Spleen (tissue), 11 donors: Measurements from ENCODE around the gene ATR. TPM values are rescaled to one million over a fixed set of nuclear protein-coding genes. Genes with fewer than 3 reads are reported as not detected.
"Not testable (repeated sequence)": the region's sequence is repeated elsewhere in the genome, so short reads cannot be mapped to it uniquely, and the experiment has no call there.

ENCODE experiments used
- DNase-seq: peaks from one replicate; pipeline ENCODE4 v3.0.0-alpha.2; 2020
- H3K27ac ChIP-seq, 8 donors: fragments of 200-600 bp; sonication (generic) in 7 of 8; 1 replicate in 4 of 8; 2 replicates in 4 of 8; pipeline versions ENCODE4 v1.5.0 to v1.8.0; 2016 to 2021; ENCODE audit warnings: inconsistent platforms in 4 of 8, mild to moderate bottlenecking in 4 of 8, moderate library complexity in 1 of 8
- H3K27me3 ChIP-seq, 7 donors: fragments of 200-600 bp; sonication (generic) in 6 of 7; replicated peaks in 1 of 7; 1 replicate in 4 of 7; 2 replicates in 3 of 7; pipeline versions ENCODE4 v1.5.0 to v1.8.0; 2016 to 2021; ENCODE audit warnings: inconsistent platforms in 3 of 7, mild to moderate bottlenecking in 1 of 7
- H3K36me3 ChIP-seq, 6 donors: fragments of 200-600 bp; sonication (generic) in 5 of 6; 1 replicate in 4 of 6; 2 replicates in 2 of 6; pipeline versions ENCODE4 v1.5.0 to v1.8.0; 2016 to 2021; ENCODE audit warnings: inconsistent platforms in 2 of 6
- H3K4me1 ChIP-seq, 6 donors: fragments of 200-600 bp; sonication (generic) in 5 of 6; 1 replicate in 3 of 6; 2 replicates in 3 of 6; pipeline versions ENCODE4 v1.5.0 to v1.8.0; 2016 to 2021; ENCODE audit warnings: inconsistent platforms in 3 of 6
- H3K4me3 ChIP-seq, 8 donors: fragments of 200-600 bp; sonication (generic) in 7 of 8; 1 replicate in 4 of 8; 2 replicates in 4 of 8; pipeline versions ENCODE4 v1.5.0 to v1.8.0; 2016 to 2021; ENCODE audit warnings: inconsistent platforms in 4 of 8, mild to moderate bottlenecking in 4 of 8, moderate library complexity in 2 of 8
- H3K9me3 ChIP-seq, 8 donors: fragments of 200-600 bp; sonication (generic) in 7 of 8; 1 replicate in 4 of 8; 2 replicates in 4 of 8; pipeline versions ENCODE4 v1.5.0 to v1.8.0; 2016 to 2021; ENCODE audit warnings: inconsistent platforms in 4 of 8
- POLR2A ChIP-seq, 3 donors: fragments of 450-650 bp; IDR thresholded peaks; one replicate each; pipeline ENCODE4 v1.5.1; 2017; ENCODE audit warnings: antibody characterized with exemption in 3 of 3, mild to moderate bottlenecking in 1 of 3
- POLR2AphosphoS5 ChIP-seq, 3 donors: sonication (generic); formaldehyde crosslinking; IDR thresholded peaks; one replicate each; pipeline ENCODE4 v1.5.1; 2017; ENCODE audit warnings: antibody characterized with exemption in 3 of 3
- whole genome bisulfite sequencing, 5 donors: extraction: QIAGEN DNeasy Blood & Tissue Kit in 3 of 5; methylation state at CpG; one replicate each; pipeline versions ENCODE4 v1.1.5 to v1.1.7; 2013 to 2018; 5-methylcytosine and 5-hydroxymethylcytosine counted together
- intact Hi-C: fragments of 100-400 bp; cut with DNase I; formaldehyde crosslinking; loops from one replicate; pipeline ENCODE4 v1.15.0; 2023; ENCODE audit warnings: low total_unique reads
- polyA plus RNA-seq, 3 donors: library from polyadenylated mRNA; stranded (reverse); fragments of 200-250 nt; gene quantifications; one replicate each; pipeline ENCODE4 v1.2.1, GENCODE V29; 2013
- total RNA-seq, 7 donors: library from RNA; depleted of rRNA in 3 of 7; stranded (reverse); fragments of >200 nt in 3 of 7; fragmentation: NEBNext Ultra II Directional in 4 of 7; extraction: Animal tissue kit (Norgen Biotek cat#: 25700) in 4 of 7; gene quantifications; one replicate each; pipeline versions ENCODE4 v1.1.0 to v1.2.1, GENCODE V29; 2016 to 2021
- TF ChIP-seq, protein P1 (sequence below), 11 experiments: fragments of 200-600 bp in 7 of 11; fragments of 450-650 bp in 4 of 11; sonication (generic) in 4 of 11; IDR thresholded peaks in 8 of 11; conservative IDR thresholded peaks in 3 of 11; 1 replicate in 7 of 11; 2 replicates in 4 of 11; pipeline versions ENCODE4 v1.4.0 to v1.8.0; 2016 to 2021; ENCODE audit warnings: antibody characterized with exemption in 11 of 11, inconsistent platforms in 4 of 11, mild to moderate bottlenecking in 1 of 11
- donor health status: healthy with polysubstance abuse.
- donor health status: DM: no; HTN: no; CAD: no; lungs with moderate emphysema.
- donor health status: DM: no; HTN: no; CAD: no.
- donor health status: Bipolar disorder and iron deficiency.
- donor health status: healthy.
- donor health status: DM: no; HTN: no; CAD: no.
- donor health status: DM: yes; HTN: yes; CAD: no.

The ATR gene
- total and polyA plus RNA-seq, 10 donors: 18.4 to 64.0 (median 37.8) TPM

DNA sequence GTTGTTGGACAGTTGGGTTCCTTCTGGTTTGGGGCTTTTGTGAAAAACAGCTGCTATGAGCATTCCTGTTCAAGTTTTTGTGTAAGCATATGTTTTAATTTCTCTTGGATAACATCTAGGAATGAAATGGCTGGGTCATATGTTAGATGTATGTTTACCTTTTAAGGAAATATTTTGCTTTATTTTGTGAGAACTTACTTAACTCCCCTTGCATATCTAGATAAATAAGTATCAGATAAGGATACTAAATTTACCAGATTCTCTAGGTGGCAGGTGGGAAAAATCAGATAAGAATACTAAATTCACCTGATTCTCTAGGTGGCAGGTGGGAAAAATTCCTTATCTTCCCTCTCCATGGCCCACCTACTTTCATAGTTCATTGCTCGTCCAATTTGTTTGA, 16.6 kb upstream of the ATR start:
- no peak overlapping the region for H3K27ac ChIP-seq
- H3K27me3 ChIP-seq: no peaks in the 10 kb centered on the region

DNA sequence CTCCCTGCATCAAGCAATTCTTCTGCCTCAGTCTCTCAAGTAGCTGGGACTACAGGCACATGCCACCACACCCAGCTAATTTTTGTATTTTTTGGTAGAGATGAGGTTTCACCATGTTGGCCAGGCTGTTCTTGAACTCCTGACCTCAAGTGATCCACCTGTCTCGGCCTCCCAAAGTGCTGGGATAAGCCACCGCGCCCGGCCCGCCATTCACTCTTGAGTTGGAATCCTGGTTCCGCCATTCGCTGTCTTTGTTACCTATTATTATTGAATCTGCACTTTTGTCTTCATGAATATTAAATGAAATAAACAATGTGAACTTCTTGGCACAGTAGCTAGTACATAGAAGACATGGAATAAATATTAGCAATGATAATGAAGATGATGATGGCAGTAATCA, 13.7 kb upstream of the ATR start:
- H3K36me3 ChIP-seq, H3K27me3 ChIP-seq, H3K9me3 ChIP-seq, H3K4me3 ChIP-seq, H3K27ac ChIP-seq, DNase-seq: not testable (repeated sequence)
- 93 to 98% (median 95%) methylated on average over 7 of the region's 7 CpGs for WGBS, 5 donors
- intact Hi-C loops: loop anchor here (10.0 kb wide), 1 partner anchor 133 kb away; the partner anchor contains the start of gene TRPC1
- peaks cover 0 to 21% (median 13%) of the 10 kb centered on the region in 6 donors for H3K4me1 ChIP-seq

More for the DNA sequence above, 16.6 kb upstream of the ATR start:
- TF ChIP-seq POLR2A (IDR thresholded peaks at IDR 0.05) (no peak), POLR2AphosphoS5 (IDR thresholded peaks at IDR 0.05) (no peak)
- TF ChIP-seq, protein P1, sequence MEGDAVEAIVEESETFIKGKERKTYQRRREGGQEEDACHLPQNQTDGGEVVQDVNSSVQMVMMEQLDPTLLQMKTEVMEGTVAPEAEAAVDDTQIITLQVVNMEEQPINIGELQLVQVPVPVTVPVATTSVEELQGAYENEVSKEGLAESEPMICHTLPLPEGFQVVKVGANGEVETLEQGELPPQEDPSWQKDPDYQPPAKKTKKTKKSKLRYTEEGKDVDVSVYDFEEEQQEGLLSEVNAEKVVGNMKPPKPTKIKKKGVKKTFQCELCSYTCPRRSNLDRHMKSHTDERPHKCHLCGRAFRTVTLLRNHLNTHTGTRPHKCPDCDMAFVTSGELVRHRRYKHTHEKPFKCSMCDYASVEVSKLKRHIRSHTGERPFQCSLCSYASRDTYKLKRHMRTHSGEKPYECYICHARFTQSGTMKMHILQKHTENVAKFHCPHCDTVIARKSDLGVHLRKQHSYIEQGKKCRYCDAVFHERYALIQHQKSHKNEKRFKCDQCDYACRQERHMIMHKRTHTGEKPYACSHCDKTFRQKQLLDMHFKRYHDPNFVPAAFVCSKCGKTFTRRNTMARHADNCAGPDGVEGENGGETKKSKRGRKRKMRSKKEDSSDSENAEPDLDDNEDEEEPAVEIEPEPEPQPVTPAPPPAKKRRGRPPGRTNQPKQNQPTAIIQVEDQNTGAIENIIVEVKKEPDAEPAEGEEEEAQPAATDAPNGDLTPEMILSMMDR (IDR thresholded peaks at IDR 0.05 in 8 of 11, conservative IDR thresholded peaks at IDR 0.05 in 3 of 11): no peak
- Histone ChIP-seq H3K9me3 (no peaks in the 10 kb centered on the region), H3K4me1 (peaks cover 0 to 22% (median 14%) of the 10 kb centered on the region in 6 donors), H3K4me3 (peak overlapping the region in 2 of 8 donors; percentile 74 to 85), H3K36me3 (no peaks in the 10 kb centered on the region)
- intact Hi-C loops: loop anchor here (10.0 kb wide), 1 partner anchor 130 kb away; the partner anchor contains the start of gene TRPC1
- no peak for DNase-seq
- WGBS, 5 donors: 24 to 48% (median 36%) methylated on average over 1 of the region's 1 CpG

GRCh38 chr3:142588703-142589102, 10.2 kb upstream of the ATR start:
- Histone ChIP-seq H3K27me3 (no peaks in the 10 kb centered on the region), H3K36me3 (no peaks in the 10 kb centered on the region), H3K4me1 (peaks cover 0 to 5% (median 0%) of the 10 kb centered on the region in 6 donors), H3K27ac (no peak overlapping the region), H3K9me3 (no peaks in the 10 kb centered on the region), H3K4me3 (no peak overlapping the region)
- WGBS, 5 donors: 86 to 96% (median 89%) methylated on average over 1 of the region's 1 CpG
- intact Hi-C loops: no loop called here
- no peak for DNase-seq
- TF ChIP-seq, protein P1 (IDR thresholded peaks at IDR 0.05 in 8 of 11, conservative IDR thresholded peaks at IDR 0.05 in 3 of 11): no peak
- no peak for TF ChIP-seq POLR2A (IDR thresholded peaks at IDR 0.05)

DNA sequence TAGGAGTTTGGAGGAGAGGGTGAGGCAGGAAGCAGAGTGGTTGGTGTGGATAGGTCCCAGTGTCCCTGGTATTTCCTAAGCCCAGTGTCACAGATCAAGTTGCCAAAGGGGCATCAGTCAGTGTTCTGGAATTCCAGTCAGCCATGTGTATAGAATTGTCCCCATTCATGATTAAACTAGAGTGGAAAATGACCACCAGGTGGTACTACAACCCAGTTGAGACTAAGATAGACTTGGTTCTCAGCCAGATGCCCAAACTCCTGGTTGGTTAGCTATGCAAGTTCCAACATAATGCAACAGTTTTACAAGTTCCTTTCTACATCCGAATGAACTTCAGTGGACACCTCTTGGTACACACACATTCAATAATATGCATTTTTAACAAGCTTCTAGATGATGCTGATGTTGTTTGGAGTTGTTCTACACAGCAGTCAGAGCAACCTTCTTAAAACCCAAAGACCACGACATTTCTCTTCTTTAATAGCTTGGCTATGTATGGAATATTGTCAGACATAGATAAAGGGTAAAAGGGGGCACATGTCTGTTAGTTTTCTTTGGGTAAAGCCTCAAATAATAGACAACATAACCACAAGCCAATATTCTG, 8.4 kb upstream of the ATR start:
- Histone ChIP-seq H3K27me3 (no peaks in the 10 kb centered on the region), H3K4me1 (peaks cover 0 to 5% (median 0%) of the 10 kb centered on the region in 6 donors), H3K27ac (no peak overlapping the region), H3K36me3 (no peaks in the 10 kb centered on the region), H3K4me3 (no peak overlapping the region), H3K9me3 (no peaks in the 10 kb centered on the region)
- DNase-seq: no peak
- intact Hi-C loops: no loop called here
- TF ChIP-seq, protein P1 (IDR thresholded peaks at IDR 0.05 in 8 of 11, conservative IDR thresholded peaks at IDR 0.05 in 3 of 11): peak in 9 of 11 experiments; percentile 16 to 56 (median 50)
- no peak for TF ChIP-seq POLR2AphosphoS5 (IDR thresholded peaks at IDR 0.05)
- TF ChIP-seq POLR2A (IDR thresholded peaks at IDR 0.05): no peak
- WGBS, 5 donors: 44 to 60% (median 46%) methylated on average over 2 of the region's 2 CpGs

DNA sequence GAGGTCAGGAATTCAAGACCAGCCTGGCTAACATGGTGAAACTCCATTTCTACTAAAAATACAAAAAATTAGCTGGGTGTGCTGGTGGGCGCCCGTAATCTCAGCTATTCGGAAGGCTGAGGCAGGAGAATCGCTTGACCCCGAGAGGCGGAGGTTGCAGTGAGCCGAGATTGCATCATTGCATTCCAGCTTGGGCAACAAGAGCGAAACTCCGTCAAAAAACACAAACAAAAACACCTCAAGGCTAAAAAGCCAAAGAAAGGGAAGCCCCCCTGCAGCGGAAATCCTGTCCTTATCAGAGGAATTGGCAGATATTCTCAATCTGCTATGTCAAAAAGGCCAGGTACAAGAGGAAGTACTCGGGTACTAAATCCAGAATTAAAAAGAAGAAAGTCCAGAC, 2.5 kb upstream of the ATR start:
- not testable (repeated sequence) for H3K4me3 ChIP-seq, H3K27me3 ChIP-seq, H3K9me3 ChIP-seq, H3K36me3 ChIP-seq, DNase-seq
- Histone ChIP-seq H3K4me1 (peaks cover 18 to 33% (median 27%) of the 10 kb centered on the region in 6 donors), H3K27ac (peak overlapping the region in 2 of 8 donors; percentile 1 to 5)
- intact Hi-C loops: loop anchor here (5.0 kb wide), 1 partner anchor 416 kb away; no protein-coding TSS in a partner anchor
- 57 to 78% (median 69%) methylated on average over 11 of the region's 11 CpGs for WGBS, 5 donors
